A549 (cell line): Measurements from ENCODE around the gene STRN. TPM values are rescaled to one million over a fixed set of nuclear protein-coding genes. Genes with fewer than 3 reads are reported as not detected.

Source experiments
- ATAC-seq, 2 experiments: fragments of 200-7000 bp in 1 of 2; fragments of >200 bp in 1 of 2; cut with Nextera tagmentation in 1 of 2; cut with Tn5 transposase in 1 of 2; 3 replicates each; pipeline versions ENCODE4 v1.8.0 to v1.9.1; 2018 to 2020; ENCODE audit warnings: mild to moderate bottlenecking in 1 of 2, moderate library complexity in 1 of 2
- CTCF ChIA-PET: fragments of 300-600 bp; sonication (Branson Sonifier 250); formaldehyde crosslinking; extraction: SDS; loops from one replicate; lab custom pipeline; 2021; ENCODE audit warnings: antibody characterized with exemption, inconsistent platforms; lab: Yijun Ruan, JAX
- POLR2A ChIA-PET: fragments of 350-600 bp; formaldehyde crosslinking; extraction: SDS; loops from one replicate; lab custom pipeline; 2021; ENCODE audit warnings: antibody characterized with exemption, inconsistent platforms; lab: Yijun Ruan, JAX
- DNase-seq, 2 experiments: peaks; one replicate each; pipeline versions ENCODE4 v3.0.0 to v3.0.0-alpha.2; 2011 to 2016; ENCODE audit warnings: low read depth in 1 of 2, low spot score in 1 of 2
- FAIRE-seq: peaks from 2 replicates; lab custom pipeline; 2011; peaks lifted over from hg19 to GRCh38; lab: Jason Lieb, UNC
- H3K27ac ChIP-seq, 2 experiments: fragments of >200 bp; sonication (Bioruptor Twin); formaldehyde crosslinking; 3 replicates each; pipeline ENCODE4 v1.5.1; 2016 to 2017
- H3K4me1 ChIP-seq: fragments of >200 bp; sonication (Bioruptor Twin); formaldehyde crosslinking; 3 replicates; pipeline ENCODE4 v1.6.1; 2016
- H3K4me2 ChIP-seq: fragments of >200 bp; sonication (Bioruptor Twin); formaldehyde crosslinking; 3 replicates; pipeline ENCODE4 v1.6.1; 2016
- H3K4me3 ChIP-seq: fragments of >200 bp; sonication (Bioruptor Twin); formaldehyde crosslinking; 3 replicates; pipeline ENCODE4 v1.5.1; 2016
- H3K9me3 ChIP-seq: fragments of >200 bp; sonication (Bioruptor Twin); formaldehyde crosslinking; 3 replicates; pipeline ENCODE4 v1.6.1; 2016
- EHMT2 ChIP-seq: fragments of 200-600 bp; sonication (generic); IDR thresholded peaks from 2 replicates; pipeline ENCODE4 v1.6.1; 2016; ENCODE audit warnings: antibody characterized with exemption, low read depth, mild to moderate bottlenecking, moderate library complexity
- EP300 ChIP-seq, 2 experiments: fragments of >200 bp; sonication (Bioruptor Twin); formaldehyde crosslinking; IDR thresholded peaks; 2 replicates in 1 of 2; 3 replicates in 1 of 2; pipeline ENCODE4 v1.6.1; 2016 to 2017
- ESRRA ChIP-seq: fragments of 150-350 bp; IDR thresholded peaks from 2 replicates; pipeline ENCODE4 v1.6.1; 2014; ENCODE audit warnings: mild to moderate bottlenecking, low read length, borderline replicate concordance
- FOXS1 ChIP-seq: fragments of 250-450 bp; sonication (Bioruptor Pico); IDR thresholded peaks from 2 replicates; pipeline ENCODE4 v1.5.0; 2020; ENCODE audit warnings: mild to moderate bottlenecking, moderate library complexity
- HDAC2 ChIP-seq: fragments of 200-600 bp; sonication (generic); IDR thresholded peaks from 2 replicates; pipeline ENCODE4 v1.6.1; 2016
- KDM5A ChIP-seq: fragments of 200-600 bp; sonication (generic); IDR thresholded peaks from 2 replicates; pipeline ENCODE4 v1.6.1; 2016; ENCODE audit warnings: antibody characterized with exemption, mild to moderate bottlenecking
- MYC ChIP-seq: IDR thresholded peaks from 2 replicates; pipeline ENCODE4 v1.6.1; 2012; ENCODE audit warnings: mild to moderate bottlenecking, inconsistent platforms, low read length, improper control_type of control experiment, borderline replicate concordance
- NPAS2 ChIP-seq: fragments of 250-450 bp; sonication (Bioruptor Pico); IDR thresholded peaks from 2 replicates; pipeline ENCODE4 v1.8.0; 2022; ENCODE audit warnings: mild to moderate bottlenecking, moderate library complexity, borderline replicate concordance
- PHF8 ChIP-seq: fragments of 200-600 bp; sonication (generic); IDR thresholded peaks from 2 replicates; pipeline ENCODE4 v1.6.1; 2016; ENCODE audit warnings: low read depth, mild to moderate bottlenecking, antibody characterized with exemption, moderate library complexity, borderline replicate concordance
- POLR2AphosphoS2 ChIP-seq: conservative IDR thresholded peaks from 2 replicates; pipeline ENCODE4 v1.6.1; 2012; ENCODE audit warnings: low read length, improper control_type of control experiment, inconsistent platforms
- RAD21 ChIP-seq, 2 experiments: fragments of >200 bp in 1 of 2; sonication (Bioruptor Twin) in 1 of 2; formaldehyde crosslinking in 1 of 2; IDR thresholded peaks in 1 of 2; conservative IDR thresholded peaks in 1 of 2; 2 replicates in 1 of 2; 3 replicates in 1 of 2; pipeline ENCODE4 v1.6.1; 2012 to 2018; ENCODE audit warnings: inconsistent platforms in 1 of 2
- RARB ChIP-seq: fragments of 250-450 bp; sonication (Bioruptor Pico); IDR thresholded peaks from 2 replicates; pipeline ENCODE4 v1.8.0; 2021; ENCODE audit warnings: mild to moderate bottlenecking, moderate library complexity
- RCOR1 ChIP-seq: fragments of 150-350 bp; IDR thresholded peaks from 2 replicates; pipeline ENCODE4 v1.6.1; 2014; ENCODE audit warnings: antibody characterized with exemption, low read length, low read depth
- RNF2 ChIP-seq: fragments of 200-600 bp; sonication (generic); IDR thresholded peaks from 2 replicates; pipeline ENCODE4 v1.6.1; 2016; ENCODE audit warnings: low read depth, mild to moderate bottlenecking, antibody characterized with exemption, moderate library complexity, borderline replicate concordance
- SMC3 ChIP-seq: fragments of >200 bp; sonication (Bioruptor Twin); formaldehyde crosslinking; IDR thresholded peaks from 3 replicates; pipeline ENCODE4 v1.6.1; 2018; ENCODE audit warnings: inconsistent platforms
- TFCP2L1 ChIP-seq: fragments of 250-450 bp; sonication (Bioruptor Pico); IDR thresholded peaks from 2 replicates; pipeline ENCODE4 v1.5.0; 2021; ENCODE audit warnings: mild to moderate bottlenecking
- ZFP36 ChIP-seq: fragments of 450-650 bp; IDR thresholded peaks from 2 replicates; pipeline ENCODE4 v1.6.1; 2014; ENCODE audit warnings: borderline replicate concordance; ENCODE audit not compliant: partially characterized antibody
- ZNF302 ChIP-seq: fragments of 250-450 bp; sonication (Bioruptor Pico); IDR thresholded peaks from 2 replicates; pipeline ENCODE4 v1.9.0; 2021; ENCODE audit warnings: inconsistent platforms, mild to moderate bottlenecking, moderate library complexity
- WGBS: methylation state at CpG from one replicate; pipeline ENCODE4 v1.1.6; 2017; ENCODE audit errors: missing lambda C conversion rate; 5-methylcytosine and 5-hydroxymethylcytosine counted together
- polyA minus RNA-seq: library from RNA; depleted of rRNA, polyadenylated mRNA; stranded (reverse); fragments of >200 nt; gene quantifications from 2 replicates; pipeline ENCODE4 v1.2.3, GENCODE V29; 2011; rRNA and poly(A)+ RNA removed
- polyA plus RNA-seq, 4 experiments: library from polyadenylated mRNA; depleted of rRNA in 3 of 4; stranded (reverse); fragments of >200 nt; fragmentation: RNase III in 1 of 4; extraction: RNeasy Plus Mini Kit Qiagen cat#74134 plus additional on column Dnase treatment in 1 of 4; gene quantifications; 2 replicates in 3 of 4; 3 replicates in 1 of 4; pipeline ENCODE4 v1.2.3, GENCODE V29; 2011 to 2017
- TF ChIP-seq, protein P1 (sequence below): fragments of 250-450 bp; sonication (Bioruptor Pico); IDR thresholded peaks from 2 replicates; pipeline ENCODE4 v1.5.0; 2020; ENCODE audit warnings: low read depth, mild to moderate bottlenecking, moderate library complexity
- TF ChIP-seq, protein P2 (sequence below): fragments of >200 bp; sonication (Bioruptor Twin); formaldehyde crosslinking; IDR thresholded peaks from 3 replicates; pipeline ENCODE4 v1.6.1; 2016
- TF ChIP-seq, protein P3 (sequence below): fragments of 150-350 bp; IDR thresholded peaks from 2 replicates; pipeline ENCODE4 v1.6.1; 2014; ENCODE audit warnings: low read depth, mild to moderate bottlenecking, low read length
- TF ChIP-seq, protein P4 (sequence below): IDR thresholded peaks from 2 replicates; pipeline ENCODE4 v1.6.1; 2012
- TF ChIP-seq, protein P5 (sequence below): fragments of 200-600 bp; sonication (generic); IDR thresholded peaks from 2 replicates; pipeline ENCODE4 v1.6.1; 2016; ENCODE audit warnings: antibody characterized with exemption, mild to moderate bottlenecking, moderate library complexity
- TF ChIP-seq, protein P6 (sequence below): fragments of 250-450 bp; sonication (Bioruptor Pico); IDR thresholded peaks from 2 replicates; pipeline ENCODE4 v1.5.0; 2021; ENCODE audit warnings: mild to moderate bottlenecking, moderate library complexity, borderline replicate concordance

The STRN gene, protein sequence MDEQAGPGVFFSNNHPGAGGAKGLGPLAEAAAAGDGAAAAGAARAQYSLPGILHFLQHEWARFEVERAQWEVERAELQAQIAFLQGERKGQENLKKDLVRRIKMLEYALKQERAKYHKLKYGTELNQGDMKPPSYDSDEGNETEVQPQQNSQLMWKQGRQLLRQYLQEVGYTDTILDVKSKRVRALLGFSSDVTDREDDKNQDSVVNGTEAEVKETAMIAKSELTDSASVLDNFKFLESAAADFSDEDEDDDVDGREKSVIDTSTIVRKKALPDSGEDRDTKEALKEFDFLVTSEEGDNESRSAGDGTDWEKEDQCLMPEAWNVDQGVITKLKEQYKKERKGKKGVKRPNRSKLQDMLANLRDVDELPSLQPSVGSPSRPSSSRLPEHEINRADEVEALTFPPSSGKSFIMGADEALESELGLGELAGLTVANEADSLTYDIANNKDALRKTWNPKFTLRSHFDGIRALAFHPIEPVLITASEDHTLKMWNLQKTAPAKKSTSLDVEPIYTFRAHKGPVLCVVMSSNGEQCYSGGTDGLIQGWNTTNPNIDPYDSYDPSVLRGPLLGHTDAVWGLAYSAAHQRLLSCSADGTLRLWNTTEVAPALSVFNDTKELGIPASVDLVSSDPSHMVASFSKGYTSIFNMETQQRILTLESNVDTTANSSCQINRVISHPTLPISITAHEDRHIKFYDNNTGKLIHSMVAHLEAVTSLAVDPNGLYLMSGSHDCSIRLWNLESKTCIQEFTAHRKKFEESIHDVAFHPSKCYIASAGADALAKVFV
- 31.8 and 36.0 TPM in 2 replicates for polyA plus RNA-seq (2011; rRNA removed)
- polyA plus RNA-seq (2012; cell fraction: cytosol; rRNA removed): 6.3 and 7.4 TPM in 2 replicates
- polyA plus RNA-seq (2012; cell fraction: nucleus; rRNA removed): 4.0 and 4.1 TPM in 2 replicates
- 13.1 to 13.9 TPM (median 13.2 TPM) in 3 replicates for polyA plus RNA-seq (2017; fragmentation: RNase III; extraction: RNeasy Plus Mini Kit Qiagen cat#74134 plus additional on column Dnase treatment)
- 34.3 and 34.9 TPM in 2 replicates for polyA minus RNA-seq

DNA sequence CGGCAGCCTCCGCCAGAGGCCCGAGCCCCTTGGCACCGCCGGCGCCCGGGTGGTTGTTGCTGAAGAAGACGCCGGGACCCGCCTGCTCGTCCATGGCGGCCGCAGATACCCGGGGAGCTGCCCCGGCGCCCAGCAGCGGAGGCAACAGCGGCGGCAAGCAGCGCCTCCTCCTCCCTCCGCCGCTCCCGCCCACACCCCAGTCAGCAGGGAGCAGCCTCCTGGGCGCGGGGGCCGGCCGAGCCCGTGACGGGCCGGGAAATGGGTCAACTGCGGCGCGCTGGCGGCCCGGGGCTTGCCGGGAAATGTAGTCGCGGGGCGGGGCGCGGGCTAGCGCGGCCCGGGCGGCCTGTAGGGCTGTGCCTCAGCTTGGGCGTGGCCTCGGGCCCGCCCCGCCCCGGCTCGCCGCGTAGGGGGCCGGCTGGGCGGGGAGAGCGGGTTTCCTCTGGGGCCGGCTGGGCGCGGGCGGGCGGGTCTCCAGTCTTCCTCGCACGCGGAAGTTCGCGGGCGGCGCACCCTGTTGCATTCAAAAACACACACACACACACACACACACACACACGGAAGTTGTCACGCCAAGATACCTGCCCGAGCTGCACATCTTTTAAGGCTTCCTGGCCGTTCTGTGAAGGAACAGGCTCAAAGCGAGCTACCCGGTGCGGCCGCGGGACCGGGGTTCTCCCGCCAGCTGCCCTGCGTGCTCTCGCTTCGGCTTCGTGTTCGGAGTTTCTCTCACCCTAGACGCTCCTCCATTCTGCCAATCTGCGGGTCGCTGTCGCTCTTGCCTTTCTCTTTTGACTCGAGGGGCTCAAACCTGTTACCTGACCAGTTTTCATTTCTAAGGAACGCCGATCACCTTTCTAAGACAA is at the start of gene STRN:
Gene STRN (minus strand): TSS at position 167 of the 866 bp plus-strand sequence. CDS start 73 bp downstream, at position 94.
- POLR2A ChIA-PET: interaction anchor here (0.6 to 1.2 kb wide), 10 partner anchors 9 to 1571 kb away, joined by 3 to 7 read pairs (median 4); partner anchors contain the start of genes CEBPZ, GPATCH11, HEATR5B and NDUFAF7
- ATAC-seq: peak; percentile 97
- FAIRE-seq: no peak
- H3K4me1 ChIP-seq: peaks cover 21% of the 10 kb centered on the region
- under 1% methylated on average over 54 of the region's 91 CpGs for WGBS
- no peaks in the 10 kb centered on the region for H3K9me3 ChIP-seq
- peak within 1 kb of the TSS; percentile 97 for H3K27ac ChIP-seq
- H3K4me2 ChIP-seq: peak within 1 kb of the TSS; percentile 79
- H3K4me3 ChIP-seq: peak within 1 kb of the TSS; percentile 96
- CTCF ChIA-PET: interaction anchor here (0.7 to 1.6 kb wide), 2 partner anchors 10 to 48 kb away, joined by 3 read pairs; no protein-coding TSS in a partner anchor
- peak; percentile 95 to 96 for DNase-seq
- no peak for TF ChIP-seq POLR2AphosphoS2
- TF ChIP-seq ZFP36: no peak
- TF ChIP-seq ZNF302 (CRISPR knock-in tag): no peak
- TF ChIP-seq RCOR1: no peak
- no peak for TF ChIP-seq FOXS1 (CRISPR knock-in tag)
- no peak for TF ChIP-seq EHMT2
- TF ChIP-seq RARB (CRISPR knock-in tag): no peak
- TF ChIP-seq, protein P1, sequence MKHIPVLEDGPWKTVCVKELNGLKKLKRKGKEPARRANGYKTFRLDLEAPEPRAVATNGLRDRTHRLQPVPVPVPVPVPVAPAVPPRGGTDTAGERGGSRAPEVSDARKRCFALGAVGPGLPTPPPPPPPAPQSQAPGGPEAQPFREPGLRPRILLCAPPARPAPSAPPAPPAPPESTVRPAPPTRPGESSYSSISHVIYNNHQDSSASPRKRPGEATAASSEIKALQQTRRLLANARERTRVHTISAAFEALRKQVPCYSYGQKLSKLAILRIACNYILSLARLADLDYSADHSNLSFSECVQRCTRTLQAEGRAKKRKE (CRISPR knock-in tag): no peak
- TF ChIP-seq NPAS2 (CRISPR knock-in tag): no peak
- TF ChIP-seq, protein P2, sequence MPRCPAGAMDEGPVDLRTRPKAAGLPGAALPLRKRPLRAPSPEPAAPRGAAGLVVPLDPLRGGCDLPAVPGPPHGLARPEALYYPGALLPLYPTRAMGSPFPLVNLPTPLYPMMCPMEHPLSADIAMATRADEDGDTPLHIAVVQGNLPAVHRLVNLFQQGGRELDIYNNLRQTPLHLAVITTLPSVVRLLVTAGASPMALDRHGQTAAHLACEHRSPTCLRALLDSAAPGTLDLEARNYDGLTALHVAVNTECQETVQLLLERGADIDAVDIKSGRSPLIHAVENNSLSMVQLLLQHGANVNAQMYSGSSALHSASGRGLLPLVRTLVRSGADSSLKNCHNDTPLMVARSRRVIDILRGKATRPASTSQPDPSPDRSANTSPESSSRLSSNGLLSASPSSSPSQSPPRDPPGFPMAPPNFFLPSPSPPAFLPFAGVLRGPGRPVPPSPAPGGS: peak; percentile 68; the same call in 2 of the 3 replicates
- no peak for TF ChIP-seq HDAC2
- no peak for TF ChIP-seq RAD21 (conservative IDR thresholded peaks at IDR 0.05 in 1 of 2, IDR thresholded peaks at IDR 0.05 in 1 of 2)
- TF ChIP-seq, protein P3, sequence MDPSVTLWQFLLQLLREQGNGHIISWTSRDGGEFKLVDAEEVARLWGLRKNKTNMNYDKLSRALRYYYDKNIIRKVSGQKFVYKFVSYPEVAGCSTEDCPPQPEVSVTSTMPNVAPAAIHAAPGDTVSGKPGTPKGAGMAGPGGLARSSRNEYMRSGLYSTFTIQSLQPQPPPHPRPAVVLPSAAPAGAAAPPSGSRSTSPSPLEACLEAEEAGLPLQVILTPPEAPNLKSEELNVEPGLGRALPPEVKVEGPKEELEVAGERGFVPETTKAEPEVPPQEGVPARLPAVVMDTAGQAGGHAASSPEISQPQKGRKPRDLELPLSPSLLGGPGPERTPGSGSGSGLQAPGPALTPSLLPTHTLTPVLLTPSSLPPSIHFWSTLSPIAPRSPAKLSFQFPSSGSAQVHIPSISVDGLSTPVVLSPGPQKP: no peak
- no peak for TF ChIP-seq EP300 (IDR thresholded peaks at IDR 0.05)
- TF ChIP-seq, protein P4, sequence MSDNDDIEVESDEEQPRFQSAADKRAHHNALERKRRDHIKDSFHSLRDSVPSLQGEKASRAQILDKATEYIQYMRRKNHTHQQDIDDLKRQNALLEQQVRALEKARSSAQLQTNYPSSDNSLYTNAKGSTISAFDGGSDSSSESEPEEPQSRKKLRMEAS: peak; percentile 94
- TF ChIP-seq PHF8: peak; percentile 98; the same call in 1 of the 2 replicates
- TF ChIP-seq RNF2: peak; percentile 19; the same call in 1 of the 2 replicates
- no peak for TF ChIP-seq KDM5A
- peak; percentile 19; the same call in 1 of the 3 replicates for TF ChIP-seq SMC3
- TF ChIP-seq ESRRA: no peak
- TF ChIP-seq, protein P5, sequence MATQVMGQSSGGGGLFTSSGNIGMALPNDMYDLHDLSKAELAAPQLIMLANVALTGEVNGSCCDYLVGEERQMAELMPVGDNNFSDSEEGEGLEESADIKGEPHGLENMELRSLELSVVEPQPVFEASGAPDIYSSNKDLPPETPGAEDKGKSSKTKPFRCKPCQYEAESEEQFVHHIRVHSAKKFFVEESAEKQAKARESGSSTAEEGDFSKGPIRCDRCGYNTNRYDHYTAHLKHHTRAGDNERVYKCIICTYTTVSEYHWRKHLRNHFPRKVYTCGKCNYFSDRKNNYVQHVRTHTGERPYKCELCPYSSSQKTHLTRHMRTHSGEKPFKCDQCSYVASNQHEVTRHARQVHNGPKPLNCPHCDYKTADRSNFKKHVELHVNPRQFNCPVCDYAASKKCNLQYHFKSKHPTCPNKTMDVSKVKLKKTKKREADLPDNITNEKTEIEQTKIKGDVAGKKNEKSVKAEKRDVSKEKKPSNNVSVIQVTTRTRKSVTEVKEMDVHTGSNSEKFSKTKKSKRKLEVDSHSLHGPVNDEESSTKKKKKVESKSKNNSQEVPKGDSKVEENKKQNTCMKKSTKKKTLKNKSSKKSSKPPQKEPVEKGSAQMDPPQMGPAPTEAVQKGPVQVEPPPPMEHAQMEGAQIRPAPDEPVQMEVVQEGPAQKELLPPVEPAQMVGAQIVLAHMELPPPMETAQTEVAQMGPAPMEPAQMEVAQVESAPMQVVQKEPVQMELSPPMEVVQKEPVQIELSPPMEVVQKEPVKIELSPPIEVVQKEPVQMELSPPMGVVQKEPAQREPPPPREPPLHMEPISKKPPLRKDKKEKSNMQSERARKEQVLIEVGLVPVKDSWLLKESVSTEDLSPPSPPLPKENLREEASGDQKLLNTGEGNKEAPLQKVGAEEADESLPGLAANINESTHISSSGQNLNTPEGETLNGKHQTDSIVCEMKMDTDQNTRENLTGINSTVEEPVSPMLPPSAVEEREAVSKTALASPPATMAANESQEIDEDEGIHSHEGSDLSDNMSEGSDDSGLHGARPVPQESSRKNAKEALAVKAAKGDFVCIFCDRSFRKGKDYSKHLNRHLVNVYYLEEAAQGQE: no peak
- peak; percentile 90; the same call in 1 of the 2 replicates for TF ChIP-seq TFCP2L1 (CRISPR knock-in tag)
- TF ChIP-seq, protein P6, sequence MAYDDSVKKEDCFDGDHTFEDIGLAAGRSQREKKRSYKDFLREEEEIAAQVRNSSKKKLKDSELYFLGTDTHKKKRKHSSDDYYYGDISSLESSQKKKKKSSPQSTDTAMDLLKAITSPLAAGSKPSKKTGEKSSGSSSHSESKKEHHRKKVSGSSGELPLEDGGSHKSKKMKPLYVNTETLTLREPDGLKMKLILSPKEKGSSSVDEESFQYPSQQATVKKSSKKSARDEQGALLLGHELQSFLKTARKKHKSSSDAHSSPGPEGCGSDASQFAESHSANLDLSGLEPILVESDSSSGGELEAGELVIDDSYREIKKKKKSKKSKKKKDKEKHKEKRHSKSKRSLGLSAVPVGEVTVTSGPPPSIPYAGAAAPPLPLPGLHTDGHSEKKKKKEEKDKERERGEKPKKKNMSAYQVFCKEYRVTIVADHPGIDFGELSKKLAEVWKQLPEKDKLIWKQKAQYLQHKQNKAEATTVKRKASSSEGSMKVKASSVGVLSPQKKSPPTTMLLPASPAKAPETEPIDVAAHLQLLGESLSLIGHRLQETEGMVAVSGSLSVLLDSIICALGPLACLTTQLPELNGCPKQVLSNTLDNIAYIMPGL (CRISPR knock-in tag): no peak
- TF ChIP-seq MYC: no peak
